ENCODE results near the gene NXPH1. TPM values are rescaled to one million over a fixed set of nuclear protein-coding genes. Genes with fewer than 3 reads are reported as not detected.

The NXPH1 gene
- polyA plus RNA-seq, 1 of the 3 experiments (the other 2 are of a cell fraction), result not detected

GRCh38 chr7:8640671-8641070 lies 207.3 kb downstream of the NXPH1 start:
- H3K79me2 ChIP-seq (ENCODE audit: insufficient read depth), result no peaks in the 10 kb centered on the region
- POLR2A ChIA-PET, result no interaction called here
- WGBS (ENCODE audit: low lambda C conversion rate), result 16% methylated on average over 1 of the region's 1 CpG

More at GRCh38 chr7:8640671-8641070, 207.3 kb downstream of the NXPH1 start:
- Histone ChIP-seq H3K27ac (ENCODE audit: low read depth in 2 of 2, low read length in 1 of 2) (no peak overlapping the region), H3K9me3 (no peaks in the 10 kb centered on the region; the same call in 1 of the 2 replicates), H3K4me1 (ENCODE audit: control insufficient read depth in 1 of 2, insufficient read depth in 2 of 2, low read depth in 1 of 2, low read length in 1 of 2) (no peaks in the 10 kb centered on the region), H3K4me3 (ENCODE audit: low read depth in 2 of 2, low read length in 1 of 2) (no peak overlapping the region), H3K27me3 (ENCODE audit: insufficient read depth) (no peaks in the 10 kb centered on the region), H3K9ac (no peak overlapping the region), H2AFZ (ENCODE audit: low read depth) (no peak overlapping the region), H3F3A (replicated peaks; ENCODE audit: insufficient read depth) (no peaks in the 10 kb centered on the region), H3K9me2 (no peaks in the 10 kb centered on the region), H3K36me3 (replicated peaks in 1 of 2; ENCODE audit: control insufficient read depth in 1 of 2, insufficient read depth in 2 of 2, low read length in 1 of 2) (no peaks in the 10 kb centered on the region), H3K4me2 (no peak overlapping the region), H4K20me1 (ENCODE audit: insufficient read depth) (no peaks in the 10 kb centered on the region)
- no peak for DNase-seq
- no peak for TF ChIP-seq NFIC (IDR thresholded peaks at IDR 0.05; ENCODE audit: borderline replicate concordance)
- TF ChIP-seq MAX (IDR thresholded peaks at IDR 0.05; ENCODE audit: low read depth), result no peak
- TF ChIP-seq POLR2AphosphoS5 (IDR thresholded peaks at IDR 0.05; ENCODE audit: low read depth, low read length), result no peak
- no peak for TF ChIP-seq RAD21 (IDR thresholded peaks at IDR 0.05; ENCODE audit: low read length)
- no peak for TF ChIP-seq GATA2 (CRISPR knock-in tag; IDR thresholded peaks at IDR 0.05)
- no peak for TF ChIP-seq USF1 (IDR thresholded peaks at IDR 0.05; ENCODE audit: borderline replicate concordance, low read depth)
- TF ChIP-seq SIN3A (IDR thresholded peaks at IDR 0.05; ENCODE audit: borderline replicate concordance, low read depth, low read length), result no peak
- TF ChIP-seq YY1 (IDR thresholded peaks at IDR 0.05; ENCODE audit: low read depth), result no peak
- TF ChIP-seq REST (IDR thresholded peaks at IDR 0.05; ENCODE audit: low read depth, low read length), result no peak
- TF ChIP-seq USF2 (IDR thresholded peaks at IDR 0.05; ENCODE audit: borderline replicate concordance, low read depth, low read length), result no peak
- no peak for TF ChIP-seq ELF1 (IDR thresholded peaks at IDR 0.05)
- CTCF ChIA-PET, result interaction anchor here (1.0 to 1.9 kb wide), 2 partner anchors 11 to 22 kb away, joined by 4 to 7 read pairs; no protein-coding TSS in a partner anchor

Measured in SK-N-SH (cell line).